Astrocyte of the spinal cord (primary cell): ENCODE results near the gene PKIG.

Source experiments
- DNase-seq: peaks from one replicate; pipeline ENCODE4 v3.0.0; 2011; ENCODE audit warnings: low read depth, low spot score
- H3K4me3 ChIP-seq: 2 replicates; pipeline ENCODE4 v1.5.1; 2011; ENCODE audit warnings: low read depth, mild to moderate bottlenecking, low read length, moderate library complexity
- in situ Hi-C: cut with HindIII; loops from 2 replicates; pipeline ENCODE4 v1.10.0; 2017; ENCODE audit warnings: low sequenced_read_pairs
- TF ChIP-seq, protein P1 (sequence below): IDR thresholded peaks from 2 replicates; pipeline ENCODE4 v1.5.1; 2012; ENCODE audit warnings: low read depth, mild to moderate bottlenecking, low read length, inconsistent platforms

PKIG gene

DNA sequence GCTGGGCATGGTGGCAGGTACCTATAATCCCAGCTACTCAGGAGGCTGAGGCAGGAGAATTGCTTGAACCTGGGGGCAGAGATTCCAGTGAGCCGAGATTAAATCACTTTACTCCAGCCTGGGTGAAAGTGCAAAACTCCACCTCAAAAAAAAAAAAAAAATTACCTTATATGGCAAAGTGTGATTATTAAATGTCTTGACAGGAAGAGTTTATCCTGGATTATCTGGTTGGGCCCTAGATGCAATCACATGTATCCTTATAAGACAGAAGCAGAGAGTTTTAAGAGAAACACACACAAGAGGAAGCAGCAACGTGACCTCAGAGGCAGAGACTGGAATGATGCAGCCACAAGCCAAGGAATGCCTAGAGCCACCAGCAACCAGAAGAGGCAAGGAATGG lies 58.1 kb downstream of the PKIG start:
- TF ChIP-seq, protein P1, sequence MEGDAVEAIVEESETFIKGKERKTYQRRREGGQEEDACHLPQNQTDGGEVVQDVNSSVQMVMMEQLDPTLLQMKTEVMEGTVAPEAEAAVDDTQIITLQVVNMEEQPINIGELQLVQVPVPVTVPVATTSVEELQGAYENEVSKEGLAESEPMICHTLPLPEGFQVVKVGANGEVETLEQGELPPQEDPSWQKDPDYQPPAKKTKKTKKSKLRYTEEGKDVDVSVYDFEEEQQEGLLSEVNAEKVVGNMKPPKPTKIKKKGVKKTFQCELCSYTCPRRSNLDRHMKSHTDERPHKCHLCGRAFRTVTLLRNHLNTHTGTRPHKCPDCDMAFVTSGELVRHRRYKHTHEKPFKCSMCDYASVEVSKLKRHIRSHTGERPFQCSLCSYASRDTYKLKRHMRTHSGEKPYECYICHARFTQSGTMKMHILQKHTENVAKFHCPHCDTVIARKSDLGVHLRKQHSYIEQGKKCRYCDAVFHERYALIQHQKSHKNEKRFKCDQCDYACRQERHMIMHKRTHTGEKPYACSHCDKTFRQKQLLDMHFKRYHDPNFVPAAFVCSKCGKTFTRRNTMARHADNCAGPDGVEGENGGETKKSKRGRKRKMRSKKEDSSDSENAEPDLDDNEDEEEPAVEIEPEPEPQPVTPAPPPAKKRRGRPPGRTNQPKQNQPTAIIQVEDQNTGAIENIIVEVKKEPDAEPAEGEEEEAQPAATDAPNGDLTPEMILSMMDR, result no peak
- no peak for DNase-seq
- H3K4me3 ChIP-seq, result no peak overlapping the region
- in situ Hi-C loops, result no loop called here

DNA sequence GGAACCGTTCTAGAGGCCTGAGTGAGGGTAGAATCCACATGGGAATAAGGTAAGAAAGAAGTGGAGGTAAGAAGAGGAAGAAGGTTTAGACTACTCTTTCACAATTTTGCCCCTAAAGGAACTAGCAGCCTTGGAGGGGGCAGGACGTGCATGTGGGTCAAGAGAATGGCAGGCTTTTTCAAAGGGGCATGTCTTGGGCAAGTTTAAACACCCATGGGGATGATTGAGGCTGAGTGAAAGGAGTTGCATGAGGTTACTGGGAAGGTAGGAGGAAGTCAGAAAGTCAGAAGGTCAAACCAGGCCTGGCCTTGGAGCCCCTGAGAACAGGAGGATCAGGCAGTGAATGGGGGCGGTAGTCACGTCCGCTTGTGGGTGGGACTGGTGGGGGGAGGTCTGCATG lies 58.9 kb downstream of the PKIG start:
- in situ Hi-C loops, result no loop called here
- no peak overlapping the region for H3K4me3 ChIP-seq
- TF ChIP-seq, protein P1, result no peak
- DNase-seq, result no peak

GRCh38 chr20:44642203-44643153 lies 60.1 kb downstream of the PKIG start:
- H3K4me3 ChIP-seq, result no peak overlapping the region
- TF ChIP-seq, protein P1, result no peak
- peak; percentile 89 for DNase-seq
- in situ Hi-C loops, result no loop called here

DNA sequence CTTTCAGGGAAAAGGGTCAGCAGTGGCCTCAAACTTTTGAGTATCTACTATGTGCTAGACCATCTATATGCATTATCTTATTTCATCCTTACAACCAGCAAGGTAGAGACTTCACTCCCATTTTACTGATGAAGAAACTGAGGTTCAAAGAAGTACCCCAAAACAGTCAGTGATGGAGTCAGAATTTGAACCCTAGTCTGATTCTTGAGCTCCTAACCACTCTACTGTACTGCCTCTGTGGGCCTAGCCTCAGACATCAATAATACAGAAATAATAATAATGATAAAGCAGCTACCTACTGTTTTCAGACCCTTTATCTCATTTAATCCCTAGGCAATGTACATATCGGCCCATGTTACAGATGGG lies 60.8 kb downstream of the PKIG start:
- in situ Hi-C loops, result no loop called here
- no peak for DNase-seq
- H3K4me3 ChIP-seq, result no peak overlapping the region
- TF ChIP-seq, protein P1, result no peak

DNA sequence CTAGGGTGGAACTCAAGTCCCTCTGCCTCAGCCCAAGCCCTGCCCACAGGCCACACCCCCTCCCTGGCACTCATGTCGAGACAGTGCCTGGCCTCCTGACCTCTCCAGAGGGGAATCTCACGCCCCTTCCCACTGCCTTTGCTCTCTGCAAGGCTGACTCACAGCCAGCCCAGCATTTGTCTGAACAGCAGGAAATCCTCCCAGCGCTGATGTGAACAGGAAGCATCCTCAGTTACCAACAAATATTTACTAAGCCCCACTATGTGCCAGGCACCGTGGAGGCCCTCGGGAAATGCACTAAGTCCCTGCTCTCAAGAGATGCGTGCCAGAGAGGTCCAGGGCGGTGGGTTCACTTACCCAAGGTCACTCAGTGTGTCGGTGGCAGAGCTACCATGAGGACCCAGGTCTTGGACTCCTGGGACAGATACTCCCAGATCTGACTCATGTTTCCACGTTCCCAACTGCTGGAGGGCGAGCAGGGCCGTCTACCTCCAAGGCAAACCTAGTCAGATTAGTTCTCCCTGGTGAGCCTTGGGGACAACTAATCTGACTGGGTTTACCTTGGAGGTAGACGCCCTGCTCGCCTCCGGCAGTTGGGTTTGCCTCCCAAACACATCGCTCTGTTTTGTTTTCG lies 61.3 kb downstream of the PKIG start:
- in situ Hi-C loops, result no loop called here
- TF ChIP-seq, protein P1, result no peak
- H3K4me3 ChIP-seq, result no peak overlapping the region
- peak; percentile 92 for DNase-seq

DNA sequence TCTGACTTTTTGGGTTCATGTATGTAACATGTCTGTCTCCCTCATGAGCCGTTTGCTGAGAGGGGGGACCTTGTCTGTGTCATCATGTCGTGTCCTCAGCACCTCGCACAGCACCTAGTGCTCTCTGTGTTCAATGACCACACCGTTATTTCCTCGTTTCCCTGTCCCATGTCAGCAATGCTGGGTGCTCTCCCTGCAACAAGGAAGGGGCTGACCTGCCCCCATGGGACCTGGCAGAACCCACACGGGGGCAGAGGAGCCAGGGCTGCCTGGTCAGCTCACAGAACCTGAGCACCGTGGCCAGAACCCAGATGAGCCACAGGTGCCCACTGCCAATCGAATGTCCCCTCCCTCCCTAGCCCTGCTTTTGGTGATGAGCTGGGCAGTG lies 61.8 kb downstream of the PKIG start:
- DNase-seq, result no peak

More for the DNA sequence above, 61.8 kb downstream of the PKIG start:
- in situ Hi-C loops, result no loop called here
- TF ChIP-seq, protein P1, result no peak
- H3K4me3 ChIP-seq, result no peak overlapping the region
